K562 (cell line): ENCODE measurements around the gene TSKS.

ENCODE experiments used
- FOXK2 ChIP-seq, 2 experiments: fragments of 450-650 bp; IDR thresholded peaks in 1 of 2; conservative IDR thresholded peaks in 1 of 2; 2 replicates each; pipeline ENCODE4 v1.6.1; 2016; ENCODE audit warnings: low read depth in 2 of 2, mild to moderate bottlenecking in 1 of 2
- NONO ChIP-seq, 2 experiments: fragments of 200-400 bp in 1 of 2; fragments of 450-650 bp in 1 of 2; formaldehyde crosslinking in 1 of 2; IDR thresholded peaks; 2 replicates each; pipeline ENCODE4 v1.6.1; 2017; ENCODE audit warnings: low read depth in 2 of 2, mild to moderate bottlenecking in 2 of 2, moderate library complexity in 2 of 2, low read length in 1 of 2
- PBX2 ChIP-seq, 2 experiments: IDR thresholded peaks in 1 of 2; conservative IDR thresholded peaks in 1 of 2; 2 replicates each; pipeline ENCODE4 v1.6.1; 2016; ENCODE audit warnings: low read depth in 2 of 2, mild to moderate bottlenecking in 1 of 2, missing compliant biosample characterization in 1 of 2, missing genetic modification characterization in 1 of 2, moderate library complexity in 1 of 2
- POLR2A ChIP-seq: fragments of 450-650 bp; conservative IDR thresholded peaks from 2 replicates; pipeline ENCODE4 v1.6.1; 2016
- SETDB1 ChIP-seq: IDR thresholded peaks from one replicate; pipeline ENCODE4 v1.6.1; 2012; ENCODE audit warnings: low read length, control low read depth, inconsistent platforms
- ZNF274 ChIP-seq: IDR thresholded peaks from 2 replicates; pipeline ENCODE4 v1.6.1; 2011; ENCODE audit warnings: low read depth, mild to moderate bottlenecking, low read length, moderate library complexity, borderline replicate concordance
- ZNF780A ChIP-seq: fragments of 250-450 bp; sonication (Bioruptor Pico); IDR thresholded peaks from 2 replicates; pipeline ENCODE4 v1.5.0; 2021; ENCODE audit warnings: mild to moderate bottlenecking

- no peak for TF ChIP-seq SETDB1
- TF ChIP-seq NONO (IDR thresholded peaks at IDR 0.05; ENCODE audit: low read depth in 2 of 2, low read length in 1 of 2) = no peak
- TF ChIP-seq POLR2A = no peak
- no peak for TF ChIP-seq ZNF274
- TF ChIP-seq FOXK2 (conservative IDR thresholded peaks at IDR 0.05 in 1 of 2, IDR thresholded peaks at IDR 0.05 in 1 of 2; ENCODE audit: low read depth in 2 of 2) = no peak
- no peak for TF ChIP-seq ZNF780A (CRISPR knock-in tag)
- no peak for TF ChIP-seq PBX2 (CRISPR knock-in tag; IDR thresholded peaks at IDR 0.05; ENCODE audit: low read depth)
- no peak for TF ChIP-seq PBX2 (tag; conservative IDR thresholded peaks at IDR 0.05; ENCODE audit: low read depth)
These were observed 30.4 kb upstream of the TSKS start for GRCh38 chr19:49793561-49793840.
